Activated CD8-positive, alpha-beta memory T cell treated with anti-CD3 and anti-CD28 coated beads, Interleukin-2, amount 50 U/mL, for 4 hours (primary cell): Measurements from ENCODE around the gene TNFRSF4.
"Not testable (repeated sequence)": the region's sequence is repeated elsewhere in the genome, so short reads cannot be mapped to it uniquely, and the experiment has no call there.

Experiments used
- DNase-seq: peaks from one replicate; pipeline ENCODE4 v3.0.0-alpha.2; 2020

The TNFRSF4 gene

GRCh38 chr1:1213345-1214265, at the start of gene TNFRSF4:
Gene TNFRSF4 (minus strand): TSS chr1:1214153. CDS start chr1:1214127, 26 bp downstream.
- DNase-seq = peak; percentile 46

GRCh38 chr1:1262758-1263157, 48.8 kb upstream of the TNFRSF4 start:
- DNase-seq = no peak

GRCh38 chr1:1262071-1262470, 48.1 kb upstream of the TNFRSF4 start:
- no peak for DNase-seq

GRCh38 chr1:1260843-1261560, 47.0 kb upstream of the TNFRSF4 start:
- no peak for DNase-seq

GRCh38 chr1:1259951-1260600, 46.1 kb upstream of the TNFRSF4 start:
- no peak for DNase-seq

- no peak for DNase-seq
Measured at GRCh38 chr1:1259540-1259939, 45.6 kb upstream of the TNFRSF4 start.

- no peak for DNase-seq
Measured at GRCh38 chr1:1259119-1259488, 45.2 kb upstream of the TNFRSF4 start.

- DNase-seq = no peak
Measured at GRCh38 chr1:1256956-1257871, 43.3 kb upstream of the TNFRSF4 start.

- DNase-seq = no peak
Measured at GRCh38 chr1:1255611-1256010, 41.7 kb upstream of the TNFRSF4 start.

GRCh38 chr1:1255078-1255477, 41.1 kb upstream of the TNFRSF4 start:
- no peak for DNase-seq

- DNase-seq = no peak
Measured at GRCh38 chr1:1254667-1254998, 40.7 kb upstream of the TNFRSF4 start.

GRCh38 chr1:1253972-1254666, 40.2 kb upstream of the TNFRSF4 start:
- no peak for DNase-seq

- no peak for DNase-seq
Measured at GRCh38 chr1:1253314-1253713, 39.4 kb upstream of the TNFRSF4 start.

- peak; percentile 78 for DNase-seq
Measured at GRCh38 chr1:1250786-1251284, 36.9 kb upstream of the TNFRSF4 start.

- DNase-seq = not testable (repeated sequence)
Measured at GRCh38 chr1:1248009-1248913, 34.3 kb upstream of the TNFRSF4 start.

- no peak for DNase-seq
Measured at GRCh38 chr1:1247341-1247913, 33.5 kb upstream of the TNFRSF4 start.

GRCh38 chr1:1246577-1247340, 32.8 kb upstream of the TNFRSF4 start, which contains the start of gene C1QTNF12:
Gene C1QTNF12 (minus strand): TSS chr1:1246722. CDS start chr1:1246690, 32 bp downstream.
- no peak for DNase-seq

GRCh38 chr1:1245817-1246576, 32.0 kb upstream of the TNFRSF4 start:
- no peak for DNase-seq
